ENCODE measurements around the gene ZNF148.

DNA sequence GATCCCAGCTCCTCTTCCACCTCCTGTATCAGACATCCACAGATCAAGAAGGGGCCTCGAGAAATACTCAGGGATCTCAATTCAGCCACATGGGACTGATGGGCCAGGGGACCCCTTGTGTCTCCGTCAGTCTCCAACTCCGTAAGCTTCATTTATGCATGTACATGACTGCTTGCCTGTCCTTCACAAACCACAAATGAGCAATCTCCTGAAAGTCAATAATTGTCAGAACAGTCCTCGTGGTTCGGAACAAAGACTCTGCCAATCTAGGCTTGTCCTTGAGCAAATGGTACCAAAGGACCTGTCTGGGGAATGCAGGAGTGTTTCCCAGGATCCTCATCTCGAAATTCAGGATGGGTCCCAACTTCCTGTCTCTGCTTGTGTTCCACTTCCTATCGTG lies 183.4 kb downstream of the ZNF148 start:
- TF ChIP-seq, protein P1, sequence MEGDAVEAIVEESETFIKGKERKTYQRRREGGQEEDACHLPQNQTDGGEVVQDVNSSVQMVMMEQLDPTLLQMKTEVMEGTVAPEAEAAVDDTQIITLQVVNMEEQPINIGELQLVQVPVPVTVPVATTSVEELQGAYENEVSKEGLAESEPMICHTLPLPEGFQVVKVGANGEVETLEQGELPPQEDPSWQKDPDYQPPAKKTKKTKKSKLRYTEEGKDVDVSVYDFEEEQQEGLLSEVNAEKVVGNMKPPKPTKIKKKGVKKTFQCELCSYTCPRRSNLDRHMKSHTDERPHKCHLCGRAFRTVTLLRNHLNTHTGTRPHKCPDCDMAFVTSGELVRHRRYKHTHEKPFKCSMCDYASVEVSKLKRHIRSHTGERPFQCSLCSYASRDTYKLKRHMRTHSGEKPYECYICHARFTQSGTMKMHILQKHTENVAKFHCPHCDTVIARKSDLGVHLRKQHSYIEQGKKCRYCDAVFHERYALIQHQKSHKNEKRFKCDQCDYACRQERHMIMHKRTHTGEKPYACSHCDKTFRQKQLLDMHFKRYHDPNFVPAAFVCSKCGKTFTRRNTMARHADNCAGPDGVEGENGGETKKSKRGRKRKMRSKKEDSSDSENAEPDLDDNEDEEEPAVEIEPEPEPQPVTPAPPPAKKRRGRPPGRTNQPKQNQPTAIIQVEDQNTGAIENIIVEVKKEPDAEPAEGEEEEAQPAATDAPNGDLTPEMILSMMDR (conservative IDR thresholded peaks at IDR 0.05; ENCODE audit: low read depth, low read length): no peak
- no peak for TF ChIP-seq EZH2 (IDR thresholded peaks at IDR 0.05; ENCODE audit: borderline replicate concordance, low read depth, low read length, poor library complexity, severe bottlenecking)
